ENCODE data around the gene CCHCR1.

Gene CCHCR1

GRCh38 chr6:31092769-31093505 lies 64.7 kb downstream of the CCHCR1 start:
- no peak for TF ChIP-seq CTCF (IDR thresholded peaks at IDR 0.05; ENCODE audit: extremely low read depth, missing control alignments)
- DNase-seq (ENCODE audit: low spot score) = no peak
